ENCODE results near the gene GSPT1. TPM values are rescaled to one million over a fixed set of nuclear protein-coding genes. Genes with fewer than 3 reads are reported as not detected.

The GSPT1 gene
- total and polyA plus RNA-seq, 9 of the 15 experiments (the other 6 are each of a cell fraction or from before 2014, with no cell fraction given): 63.8 to 269 (median 148) TPM

- TF ChIP-seq E4F1 (CRISPR knock-in tag; IDR thresholded peaks at IDR 0.05; ENCODE audit: borderline replicate concordance) (no peak), ATF4 (CRISPR knock-in tag; IDR thresholded peaks at IDR 0.05) (peak; percentile 37; the same call in 1 of the 2 replicates), ETS2 (tag; IDR thresholded peaks at IDR 0.05; ENCODE audit: borderline replicate concordance, poor library complexity, severe bottlenecking) (no peak), ZNF512 (tag; IDR thresholded peaks at IDR 0.05) (peak; percentile 40; the same call in 1 of the 2 replicates), MBD2 (IDR thresholded peaks at IDR 0.05; ENCODE audit: borderline replicate concordance, low read depth) (peak; percentile 96), ILF3 (IDR thresholded peaks at IDR 0.05; ENCODE audit: borderline replicate concordance) (no peak), SIX5 (IDR thresholded peaks at IDR 0.05; ENCODE audit: borderline replicate concordance in 1 of 2, insufficient read depth in 1 of 2, low read depth in 1 of 2, low read length in 2 of 2) (peak; percentile 96 to 99), EWSR1 (IDR thresholded peaks at IDR 0.05; ENCODE audit: borderline replicate concordance, low read depth, partially characterized antibody) (no peak), DEAF1 (CRISPR knock-in tag; IDR thresholded peaks at IDR 0.05) (no peak)
- TF ChIP-seq, protein P1, sequence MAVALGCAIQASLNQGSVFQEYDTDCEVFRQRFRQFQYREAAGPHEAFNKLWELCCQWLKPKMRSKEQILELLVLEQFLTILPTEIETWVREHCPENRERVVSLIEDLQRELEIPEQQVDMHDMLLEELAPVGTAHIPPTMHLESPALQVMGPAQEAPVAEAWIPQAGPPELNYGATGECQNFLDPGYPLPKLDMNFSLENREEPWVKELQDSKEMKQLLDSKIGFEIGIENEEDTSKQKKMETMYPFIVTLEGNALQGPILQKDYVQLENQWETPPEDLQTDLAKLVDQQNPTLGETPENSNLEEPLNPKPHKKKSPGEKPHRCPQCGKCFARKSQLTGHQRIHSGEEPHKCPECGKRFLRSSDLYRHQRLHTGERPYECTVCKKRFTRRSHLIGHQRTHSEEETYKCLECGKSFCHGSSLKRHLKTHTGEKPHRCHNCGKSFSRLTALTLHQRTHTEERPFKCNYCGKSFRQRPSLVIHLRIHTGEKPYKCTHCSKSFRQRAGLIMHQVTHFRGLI (CRISPR knock-in tag; IDR thresholded peaks at IDR 0.05): no peak
- TF ChIP-seq, protein P2, sequence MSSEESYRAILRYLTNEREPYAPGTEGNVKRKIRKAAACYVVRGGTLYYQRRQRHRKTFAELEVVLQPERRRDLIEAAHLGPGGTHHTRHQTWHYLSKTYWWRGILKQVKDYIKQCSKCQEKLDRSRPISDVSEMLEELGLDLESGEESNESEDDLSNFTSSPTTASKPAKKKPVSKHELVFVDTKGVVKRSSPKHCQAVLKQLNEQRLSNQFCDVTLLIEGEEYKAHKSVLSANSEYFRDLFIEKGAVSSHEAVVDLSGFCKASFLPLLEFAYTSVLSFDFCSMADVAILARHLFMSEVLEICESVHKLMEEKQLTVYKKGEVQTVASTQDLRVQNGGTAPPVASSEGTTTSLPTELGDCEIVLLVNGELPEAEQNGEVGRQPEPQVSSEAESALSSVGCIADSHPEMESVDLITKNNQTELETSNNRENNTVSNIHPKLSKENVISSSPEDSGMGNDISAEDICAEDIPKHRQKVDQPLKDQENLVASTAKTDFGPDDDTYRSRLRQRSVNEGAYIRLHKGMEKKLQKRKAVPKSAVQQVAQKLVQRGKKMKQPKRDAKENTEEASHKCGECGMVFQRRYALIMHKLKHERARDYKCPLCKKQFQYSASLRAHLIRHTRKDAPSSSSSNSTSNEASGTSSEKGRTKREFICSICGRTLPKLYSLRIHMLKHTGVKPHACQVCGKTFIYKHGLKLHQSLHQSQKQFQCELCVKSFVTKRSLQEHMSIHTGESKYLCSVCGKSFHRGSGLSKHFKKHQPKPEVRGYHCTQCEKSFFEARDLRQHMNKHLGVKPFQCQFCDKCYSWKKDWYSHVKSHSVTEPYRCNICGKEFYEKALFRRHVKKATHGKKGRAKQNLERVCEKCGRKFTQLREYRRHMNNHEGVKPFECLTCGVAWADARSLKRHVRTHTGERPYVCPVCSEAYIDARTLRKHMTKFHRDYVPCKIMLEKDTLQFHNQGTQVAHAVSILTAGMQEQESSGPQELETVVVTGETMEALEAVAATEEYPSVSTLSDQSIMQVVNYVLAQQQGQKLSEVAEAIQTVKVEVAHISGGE (CRISPR knock-in tag; IDR thresholded peaks at IDR 0.05): peak in 2 of 3 experiments; percentile 39 to 93; a peak in 3 of 6 replicates
These were observed at the start of gene GSPT1 (continued) for GRCh38 chr16:11915644-11916523.

All from K562 (cell line).